Measurements from ENCODE around the gene PIK3CD. TPM values are rescaled to one million over a fixed set of nuclear protein-coding genes. Genes with fewer than 3 reads are reported as not detected.
A peak's percentile ranks its signal among the peaks of the same experiment; 100 is the strongest.

Gene PIK3CD
- total and polyA plus RNA-seq, 10 of the 15 experiments (the other 5 are each of a cell fraction or from before 2014, with no cell fraction given), result 7.0 to 101 (median 51.1) TPM

GRCh38 chr1:9670085-9670484 lies 18.6 kb downstream of the PIK3CD start (continued):
- no peak for TF ChIP-seq SKIL (IDR thresholded peaks at IDR 0.05; ENCODE audit: low read depth, poor library complexity, severe bottlenecking)
- TF ChIP-seq EZH2 (IDR thresholded peaks at IDR 0.05; ENCODE audit: borderline replicate concordance, control insufficient read depth, low read depth, low read length), result no peak
- no peak for TF ChIP-seq SMARCA5 (IDR thresholded peaks at IDR 0.05)
- TF ChIP-seq CBX5 (IDR thresholded peaks at IDR 0.05; ENCODE audit: low read depth), result no peak
- TF ChIP-seq HDAC6 (IDR thresholded peaks at IDR 0.05; ENCODE audit: unreplicated experiment), result no peak
- 0 out of 2 replicates have a peak, but pooled peaks have one; percentile 16 for TF ChIP-seq ATF7 (IDR thresholded peaks at IDR 0.05; ENCODE audit: low read depth)
- no peak for TF ChIP-seq CUX1 (IDR thresholded peaks at IDR 0.05; ENCODE audit: insufficient replicate concordance, low read depth, low read length)
- TF ChIP-seq NR2F1 (conservative IDR thresholded peaks at IDR 0.05), result no peak
- no peak for TF ChIP-seq HSF1 (IDR thresholded peaks at IDR 0.05; ENCODE audit: low read depth, low read length)
- TF ChIP-seq FOXM1 (IDR thresholded peaks at IDR 0.05; ENCODE audit: low read depth, low read length), result no peak
- no peak for TF ChIP-seq ESRRA (IDR thresholded peaks at IDR 0.05; ENCODE audit: low read length)
- no peak for TF ChIP-seq RFX5 (IDR thresholded peaks at IDR 0.05; ENCODE audit: low read depth, low read length)
- TF ChIP-seq SUPT20H (IDR thresholded peaks at IDR 0.05; ENCODE audit: borderline replicate concordance, control insufficient read depth, low read depth, low read length), result no peak
- no peak for TF ChIP-seq DPF2 (IDR thresholded peaks at IDR 0.05)
- TF ChIP-seq SMC3 (IDR thresholded peaks at IDR 0.05; ENCODE audit: borderline replicate concordance, low read length), result no peak
- TF ChIP-seq EED (IDR thresholded peaks at IDR 0.05; ENCODE audit: low read depth), result peak; percentile 83
- TF ChIP-seq BCL3 (IDR thresholded peaks at IDR 0.05; ENCODE audit: borderline replicate concordance, insufficient read depth, low read depth, low read length, poor library complexity, severe bottlenecking), result peak; percentile 9
- TF ChIP-seq HDGF (IDR thresholded peaks at IDR 0.05), result no peak
- no peak for TF ChIP-seq ZBED1 (IDR thresholded peaks at IDR 0.05; ENCODE audit: borderline replicate concordance)
